IPS-20b (cell line): Measurements from ENCODE around the gene MEA1.
A peak's percentile ranks its signal among the peaks of the same experiment; 100 is the strongest.

Experiments used
- H3K27ac ChIP-seq: one replicate; pipeline ENCODE4 v1.5.1; 2013; ENCODE audit warnings: low read length
- H3K27me3 ChIP-seq: 2 replicates; pipeline ENCODE4 v1.6.1; 2013; ENCODE audit warnings: mild to moderate bottlenecking, low read length, inconsistent platforms; ENCODE audit not compliant: insufficient read depth
- H3K36me3 ChIP-seq: 2 replicates; pipeline ENCODE4 v1.6.1; 2013; ENCODE audit warnings: low read depth, mild to moderate bottlenecking, inconsistent platforms, low read length, moderate library complexity; ENCODE audit not compliant: insufficient read depth
- H3K4me1 ChIP-seq: 2 replicates; pipeline ENCODE4 v1.6.1; 2013; ENCODE audit warnings: mild to moderate bottlenecking, control low read depth, inconsistent platforms, low read length, moderate library complexity; ENCODE audit not compliant: insufficient read depth
- H3K4me3 ChIP-seq: 2 replicates; pipeline ENCODE4 v1.5.1; 2013; ENCODE audit warnings: mild to moderate bottlenecking, low read length, inconsistent platforms
- H3K9ac ChIP-seq: 2 replicates; pipeline ENCODE4 v1.6.1; 2013; ENCODE audit warnings: low read depth, mild to moderate bottlenecking, inconsistent platforms, low read length, moderate library complexity
- H3K9me3 ChIP-seq: 2 replicates; pipeline ENCODE4 v1.6.1; 2013; ENCODE audit warnings: mild to moderate bottlenecking, low read depth, low read length, inconsistent platforms; ENCODE audit not compliant: insufficient read depth

Gene MEA1

GRCh38 chr6:42978487-42978838 lies 35.3 kb downstream of the MEA1 start:
- no peaks in the 10 kb centered on the region for H3K36me3 ChIP-seq
- H3K4me1 ChIP-seq, result no peaks in the 10 kb centered on the region; the same call in 1 of the 2 replicates
- peak overlapping the region; percentile 64 for H3K9ac ChIP-seq
- no peaks in the 10 kb centered on the region for H3K27me3 ChIP-seq
- peak overlapping the region; percentile 65 for H3K4me3 ChIP-seq
- H3K9me3 ChIP-seq, result no peaks in the 10 kb centered on the region
- no peak overlapping the region for H3K27ac ChIP-seq

GRCh38 chr6:42974919-42975505 lies 38.7 kb downstream of the MEA1 start:
- no peak overlapping the region for H3K4me3 ChIP-seq
- H3K9me3 ChIP-seq, result no peaks in the 10 kb centered on the region
- no peaks in the 10 kb centered on the region for H3K36me3 ChIP-seq
- H3K27ac ChIP-seq, result no peak overlapping the region
- peaks cover 8% of the 10 kb centered on the region for H3K4me1 ChIP-seq
- no peaks in the 10 kb centered on the region for H3K27me3 ChIP-seq
- H3K9ac ChIP-seq, result no peak overlapping the region

GRCh38 chr6:42973926-42974325 lies 39.8 kb downstream of the MEA1 start:
- Histone ChIP-seq H3K4me3 (no peak overlapping the region), H3K9me3 (no peaks in the 10 kb centered on the region), H3K27ac (no peak overlapping the region), H3K9ac (no peak overlapping the region), H3K4me1 (peaks cover 8% of the 10 kb centered on the region; the same call in 1 of the 2 replicates), H3K27me3 (no peaks in the 10 kb centered on the region), H3K36me3 (no peaks in the 10 kb centered on the region)

- Histone ChIP-seq H3K4me3 (no peak overlapping the region), H3K27ac (no peak overlapping the region)
Observed at GRCh38 chr6:42971746-42972327, 41.9 kb downstream of the MEA1 start.

GRCh38 chr6:42970871-42971612 lies 42.7 kb downstream of the MEA1 start:
- Histone ChIP-seq H3K4me1 (peaks cover 8% of the 10 kb centered on the region; the same call in 1 of the 2 replicates), H3K9me3 (no peaks in the 10 kb centered on the region), H3K36me3 (no peaks in the 10 kb centered on the region), H3K27me3 (no peaks in the 10 kb centered on the region), H3K4me3 (no peak overlapping the region), H3K9ac (no peak overlapping the region; the same call in 1 of the 2 replicates), H3K27ac (no peak overlapping the region)

More at GRCh38 chr6:42971746-42972327, 41.9 kb downstream of the MEA1 start:
- H3K27me3 ChIP-seq, result no peaks in the 10 kb centered on the region
- no peaks in the 10 kb centered on the region for H3K36me3 ChIP-seq
- H3K9ac ChIP-seq, result no peak overlapping the region; the same call in 1 of the 2 replicates
- peaks cover 8% of the 10 kb centered on the region; the same call in 1 of the 2 replicates for H3K4me1 ChIP-seq
- H3K9me3 ChIP-seq, result no peaks in the 10 kb centered on the region

GRCh38 chr6:42969934-42970333 lies 43.8 kb downstream of the MEA1 start:
- Histone ChIP-seq H3K36me3 (no peaks in the 10 kb centered on the region), H3K27ac (no peak overlapping the region), H3K4me1 (peaks cover 8% of the 10 kb centered on the region; the same call in 1 of the 2 replicates), H3K27me3 (no peaks in the 10 kb centered on the region), H3K4me3 (no peak overlapping the region), H3K9me3 (no peaks in the 10 kb centered on the region), H3K9ac (no peak overlapping the region)

- Histone ChIP-seq H3K36me3 (no peaks in the 10 kb centered on the region), H3K27ac (no peak overlapping the region), H3K9me3 (no peaks in the 10 kb centered on the region), H3K4me1 (peaks cover 8% of the 10 kb centered on the region; the same call in 1 of the 2 replicates), H3K4me3 (no peak overlapping the region), H3K9ac (no peak overlapping the region), H3K27me3 (no peaks in the 10 kb centered on the region)
Observed at GRCh38 chr6:42969431-42969830, 44.3 kb downstream of the MEA1 start.

GRCh38 chr6:42968783-42969182 lies 45.0 kb downstream of the MEA1 start:
- no peaks in the 10 kb centered on the region for H3K36me3 ChIP-seq

GRCh38 chr6:42968126-42968701 lies 45.5 kb downstream of the MEA1 start:
- Histone ChIP-seq H3K27me3 (no peaks in the 10 kb centered on the region), H3K9me3 (no peaks in the 10 kb centered on the region), H3K36me3 (no peaks in the 10 kb centered on the region), H3K4me1 (peaks cover 8% of the 10 kb centered on the region; the same call in 1 of the 2 replicates), H3K27ac (no peak overlapping the region), H3K4me3 (no peak overlapping the region), H3K9ac (no peak overlapping the region)

More at GRCh38 chr6:42968783-42969182, 45.0 kb downstream of the MEA1 start:
- Histone ChIP-seq H3K27me3 (no peaks in the 10 kb centered on the region), H3K27ac (no peak overlapping the region), H3K9me3 (no peaks in the 10 kb centered on the region), H3K4me3 (no peak overlapping the region), H3K9ac (no peak overlapping the region), H3K4me1 (peaks cover 8% of the 10 kb centered on the region; the same call in 1 of the 2 replicates)

- Histone ChIP-seq H3K36me3 (no peaks in the 10 kb centered on the region), H3K4me3 (no peak overlapping the region), H3K9me3 (no peaks in the 10 kb centered on the region), H3K27ac (no peak overlapping the region), H3K9ac (no peak overlapping the region), H3K27me3 (no peaks in the 10 kb centered on the region), H3K4me1 (peaks cover 8% of the 10 kb centered on the region; the same call in 1 of the 2 replicates)
Observed at GRCh38 chr6:42967228-42967627, 46.5 kb downstream of the MEA1 start.

- Histone ChIP-seq H3K36me3 (no peaks in the 10 kb centered on the region), H3K4me1 (peaks cover 8% of the 10 kb centered on the region; the same call in 1 of the 2 replicates), H3K27me3 (peaks cover 4% of the 10 kb centered on the region; the same call in 1 of the 2 replicates), H3K27ac (no peak overlapping the region), H3K9ac (no peak overlapping the region), H3K9me3 (no peaks in the 10 kb centered on the region), H3K4me3 (no peak overlapping the region)
Observed at GRCh38 chr6:42966571-42966970, 47.2 kb downstream of the MEA1 start.
